ENCODE data around the gene SEMA7A.
A peak's percentile ranks its signal among the peaks of the same experiment; 100 is the strongest.

SEMA7A gene

GRCh38 chr15:74415966-74416916 lies 17.5 kb downstream of the SEMA7A start:
- no peak for DNase-seq (ENCODE audit: low spot score)

GRCh38 chr15:74414603-74415338 lies 19.0 kb downstream of the SEMA7A start:
- no peak for DNase-seq (ENCODE audit: low spot score)

- no peak for DNase-seq (ENCODE audit: low spot score)
These were observed 19.6 kb downstream of the SEMA7A start for GRCh38 chr15:74414081-74414580.

- no peak for DNase-seq (ENCODE audit: low spot score)
These were observed 20.2 kb downstream of the SEMA7A start for GRCh38 chr15:74413350-74414080.

GRCh38 chr15:74412159-74412558 lies 21.6 kb downstream of the SEMA7A start:
- DNase-seq (ENCODE audit: low spot score), result no peak

- no peak for DNase-seq (ENCODE audit: low spot score)
These were observed 22.1 kb downstream of the SEMA7A start for GRCh38 chr15:74411686-74412085.

GRCh38 chr15:74410502-74410901 lies 23.3 kb downstream of the SEMA7A start:
- DNase-seq (ENCODE audit: low spot score), result no peak

GRCh38 chr15:74409225-74409624 lies 24.5 kb downstream of the SEMA7A start:
- no peak for DNase-seq (ENCODE audit: low spot score)

GRCh38 chr15:74408815-74409214 lies 24.9 kb downstream of the SEMA7A start:
- DNase-seq (ENCODE audit: low spot score), result no peak

GRCh38 chr15:74408385-74408784 lies 25.4 kb downstream of the SEMA7A start:
- no peak for DNase-seq (ENCODE audit: low spot score)

- peak; percentile 41 for DNase-seq (ENCODE audit: low spot score)
These were observed 26.6 kb downstream of the SEMA7A start for GRCh38 chr15:74406992-74407705.

GRCh38 chr15:74406517-74406916 lies 27.2 kb downstream of the SEMA7A start:
- no peak for DNase-seq (ENCODE audit: low spot score)

GRCh38 chr15:74405823-74406222 lies 27.9 kb downstream of the SEMA7A start:
- no peak for DNase-seq (ENCODE audit: low spot score)

- no peak for DNase-seq (ENCODE audit: low spot score)
These were observed 29.7 kb downstream of the SEMA7A start for GRCh38 chr15:74403991-74404563.

- DNase-seq (ENCODE audit: low spot score), result no peak
These were observed 30.2 kb downstream of the SEMA7A start for GRCh38 chr15:74403588-74403919.

- no peak for DNase-seq (ENCODE audit: low spot score)
These were observed 30.7 kb downstream of the SEMA7A start for GRCh38 chr15:74402873-74403587.

- DNase-seq (ENCODE audit: low spot score), result no peak
These were observed 31.4 kb downstream of the SEMA7A start for GRCh38 chr15:74402337-74402841.

- no peak for DNase-seq (ENCODE audit: low spot score)
These were observed 32.6 kb downstream of the SEMA7A start for GRCh38 chr15:74400915-74401757.

- DNase-seq (ENCODE audit: low spot score), result no peak
These were observed 33.4 kb downstream of the SEMA7A start for GRCh38 chr15:74400313-74400860.

Measured in SK-N-DZ (cell line).